Measurements from ENCODE around the gene SLC22A16. TPM values are rescaled to one million over a fixed set of nuclear protein-coding genes. Genes with fewer than 3 reads are reported as not detected.

SLC22A16 gene
- polyA plus RNA-seq, 1 donor (not counting 4 experiments of a cell fraction or from before 2014, with no cell fraction given): not detected

GRCh38 chr6:110401585-110402176 lies 74.7 kb downstream of the SLC22A16 start:
- DNase-seq (ENCODE audit: low read depth, low spot score) (no peak), FAIRE-seq (no peak)
- no peaks in the 10 kb centered on the region for H4K20me1 ChIP-seq (ENCODE audit: control insufficient read depth, extremely low read depth, insufficient read depth, low read length)
- H3K9ac ChIP-seq (ENCODE audit: control insufficient read depth, extremely low read depth, insufficient read depth, low read length): no peak overlapping the region
- no peak for TF ChIP-seq EZH2 (IDR thresholded peaks at IDR 0.05; ENCODE audit: low read length)
- no peak for TF ChIP-seq CTCF (optimal IDR thresholded peaks at IDR 0.05 in 1 of 3, IDR thresholded peaks at IDR 0.05 in 1 of 3, conservative IDR thresholded peaks at IDR 0.05 in 1 of 3; ENCODE audit: extremely low read depth in 1 of 3, insufficient read depth in 2 of 3, low read length in 3 of 3)
- H3K36me3 ChIP-seq (ENCODE audit: control insufficient read depth in 2 of 2, extremely low read depth in 1 of 2, insufficient read depth in 2 of 2, low read length in 2 of 2): no peaks in the 10 kb centered on the region
- no peak overlapping the region for H3K4me2 ChIP-seq (ENCODE audit: control insufficient read depth, extremely low read depth, insufficient read depth, low read depth, low read length)
- dilution Hi-C loops (cut with MboI; ENCODE audit: extremely low pct_ligation_motif_present, low sequenced_read_pairs): no loop called here
- no peaks in the 10 kb centered on the region for H3K9me3 ChIP-seq (ENCODE audit: control insufficient read depth, low read depth, low read length)
- peaks cover 3% of the 10 kb centered on the region for H3K4me1 ChIP-seq (ENCODE audit: control insufficient read depth, extremely low read depth, insufficient read depth, low read length)
- H3K27me3 ChIP-seq (ENCODE audit: control insufficient read depth, extremely low read depth, insufficient read depth, low read length): no peaks in the 10 kb centered on the region
- no peak overlapping the region for H3K4me3 ChIP-seq (ENCODE audit: control insufficient read depth in 2 of 3, extremely low read depth in 1 of 3, insufficient read depth in 2 of 3, low read depth in 1 of 3, low read length in 3 of 3)
- H3K79me2 ChIP-seq (ENCODE audit: control insufficient read depth, insufficient read depth, low read length): no peaks in the 10 kb centered on the region
- no peaks in the 10 kb centered on the region for H3K9me1 ChIP-seq (ENCODE audit: control insufficient read depth, extremely low read depth, insufficient read depth, low read length)
- no peak overlapping the region for H2AFZ ChIP-seq (ENCODE audit: control insufficient read depth, low read length)
- no peak overlapping the region for H3K27ac ChIP-seq (ENCODE audit: control insufficient read depth, insufficient read depth, low read length)

GRCh38 chr6:110400208-110400607 lies 76.2 kb downstream of the SLC22A16 start:
- H3K4me1 ChIP-seq (ENCODE audit: control insufficient read depth, extremely low read depth, insufficient read depth, low read length): peaks cover 3% of the 10 kb centered on the region
- H3K9me1 ChIP-seq (ENCODE audit: control insufficient read depth, extremely low read depth, insufficient read depth, low read length): no peaks in the 10 kb centered on the region
- no peaks in the 10 kb centered on the region for H3K9me3 ChIP-seq (ENCODE audit: control insufficient read depth, low read depth, low read length)
- no peaks in the 10 kb centered on the region for H3K36me3 ChIP-seq (ENCODE audit: control insufficient read depth in 2 of 2, extremely low read depth in 1 of 2, insufficient read depth in 2 of 2, low read length in 2 of 2)
- dilution Hi-C loops (cut with MboI; ENCODE audit: extremely low pct_ligation_motif_present, low sequenced_read_pairs): no loop called here
- TF ChIP-seq EZH2 (IDR thresholded peaks at IDR 0.05; ENCODE audit: low read length) (no peak), CTCF (optimal IDR thresholded peaks at IDR 0.05 in 1 of 3, IDR thresholded peaks at IDR 0.05 in 1 of 3, conservative IDR thresholded peaks at IDR 0.05 in 1 of 3; ENCODE audit: extremely low read depth in 1 of 3, insufficient read depth in 2 of 3, low read length in 3 of 3) (no peak)
- no peak overlapping the region for H2AFZ ChIP-seq (ENCODE audit: control insufficient read depth, low read length)
- DNase-seq (ENCODE audit: low read depth, low spot score): no peak
- no peak overlapping the region for H3K27ac ChIP-seq (ENCODE audit: control insufficient read depth, insufficient read depth, low read length)
- FAIRE-seq: no peak
- peak overlapping the region in 1 of 3 experiments; percentile 24 for H3K4me3 ChIP-seq (ENCODE audit: control insufficient read depth in 2 of 3, extremely low read depth in 1 of 3, insufficient read depth in 2 of 3, low read depth in 1 of 3, low read length in 3 of 3)
- H3K9ac ChIP-seq (ENCODE audit: control insufficient read depth, extremely low read depth, insufficient read depth, low read length): no peak overlapping the region
- no peaks in the 10 kb centered on the region for H3K79me2 ChIP-seq (ENCODE audit: control insufficient read depth, insufficient read depth, low read length)
- H3K27me3 ChIP-seq (ENCODE audit: control insufficient read depth, extremely low read depth, insufficient read depth, low read length): no peaks in the 10 kb centered on the region
- peak overlapping the region; percentile 59 for H3K4me2 ChIP-seq (ENCODE audit: control insufficient read depth, extremely low read depth, insufficient read depth, low read depth, low read length)
- H4K20me1 ChIP-seq (ENCODE audit: control insufficient read depth, extremely low read depth, insufficient read depth, low read length): no peaks in the 10 kb centered on the region
